PC-9 (cell line): ENCODE data around the gene FOXP1.

Experiments
- EZH2 ChIP-seq: fragments of 200-600 bp; sonication (generic); IDR thresholded peaks from 2 replicates; pipeline ENCODE4 v1.8.0; 2017; ENCODE audit warnings: antibody characterized with exemption, low read depth
- TF ChIP-seq, protein P1 (sequence below): fragments of 200-600 bp; sonication (generic); conservative IDR thresholded peaks from 2 replicates; pipeline ENCODE4 v1.6.1; 2017; ENCODE audit warnings: mixed run types, antibody characterized with exemption, mild to moderate bottlenecking, moderate library complexity

DNA sequence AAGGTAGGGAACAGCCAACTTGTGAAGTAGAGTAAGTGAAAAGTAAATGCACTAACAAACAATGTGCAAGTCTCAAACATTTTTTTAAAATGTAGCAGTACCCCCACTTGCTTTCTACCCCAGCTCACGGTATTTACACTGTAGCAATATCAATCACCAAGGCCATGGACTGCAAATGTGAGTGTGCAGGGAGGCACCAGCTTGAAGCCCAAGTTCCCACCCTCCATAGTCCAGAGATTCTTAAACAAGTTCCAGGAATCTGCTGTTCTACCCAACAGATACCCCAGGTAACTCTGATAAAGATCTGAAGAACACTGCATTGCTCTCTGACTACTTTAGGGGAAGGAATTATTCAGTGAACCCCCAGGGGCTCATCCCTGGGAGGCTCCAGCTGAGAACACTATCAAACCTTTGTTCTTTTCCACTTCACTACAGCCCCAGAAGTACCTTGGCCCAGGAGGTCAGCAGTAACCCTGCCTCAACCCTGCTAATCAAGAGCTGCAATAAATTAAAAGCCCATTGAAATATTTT is 86.1 kb downstream of the FOXP1 start:
- TF ChIP-seq, protein P1, sequence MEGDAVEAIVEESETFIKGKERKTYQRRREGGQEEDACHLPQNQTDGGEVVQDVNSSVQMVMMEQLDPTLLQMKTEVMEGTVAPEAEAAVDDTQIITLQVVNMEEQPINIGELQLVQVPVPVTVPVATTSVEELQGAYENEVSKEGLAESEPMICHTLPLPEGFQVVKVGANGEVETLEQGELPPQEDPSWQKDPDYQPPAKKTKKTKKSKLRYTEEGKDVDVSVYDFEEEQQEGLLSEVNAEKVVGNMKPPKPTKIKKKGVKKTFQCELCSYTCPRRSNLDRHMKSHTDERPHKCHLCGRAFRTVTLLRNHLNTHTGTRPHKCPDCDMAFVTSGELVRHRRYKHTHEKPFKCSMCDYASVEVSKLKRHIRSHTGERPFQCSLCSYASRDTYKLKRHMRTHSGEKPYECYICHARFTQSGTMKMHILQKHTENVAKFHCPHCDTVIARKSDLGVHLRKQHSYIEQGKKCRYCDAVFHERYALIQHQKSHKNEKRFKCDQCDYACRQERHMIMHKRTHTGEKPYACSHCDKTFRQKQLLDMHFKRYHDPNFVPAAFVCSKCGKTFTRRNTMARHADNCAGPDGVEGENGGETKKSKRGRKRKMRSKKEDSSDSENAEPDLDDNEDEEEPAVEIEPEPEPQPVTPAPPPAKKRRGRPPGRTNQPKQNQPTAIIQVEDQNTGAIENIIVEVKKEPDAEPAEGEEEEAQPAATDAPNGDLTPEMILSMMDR, result no peak
- TF ChIP-seq EZH2, result no peak
